GM20431 (cell line): ENCODE data around the gene SLC36A1.
"Not testable (repeated sequence)": the region's sequence is repeated elsewhere in the genome, so short reads cannot be mapped to it uniquely, and the experiment has no call there.

Experiments
- in situ Hi-C: fragments of 300-500 bp; cut with MseI, MboI; formaldehyde crosslinking; loops from one replicate; pipeline ENCODE4 v1.15.0; 2020; ENCODE audit warnings: low sequenced_read_pairs; ENCODE audit not compliant: unreplicated experiment

The SLC36A1 gene

DNA sequence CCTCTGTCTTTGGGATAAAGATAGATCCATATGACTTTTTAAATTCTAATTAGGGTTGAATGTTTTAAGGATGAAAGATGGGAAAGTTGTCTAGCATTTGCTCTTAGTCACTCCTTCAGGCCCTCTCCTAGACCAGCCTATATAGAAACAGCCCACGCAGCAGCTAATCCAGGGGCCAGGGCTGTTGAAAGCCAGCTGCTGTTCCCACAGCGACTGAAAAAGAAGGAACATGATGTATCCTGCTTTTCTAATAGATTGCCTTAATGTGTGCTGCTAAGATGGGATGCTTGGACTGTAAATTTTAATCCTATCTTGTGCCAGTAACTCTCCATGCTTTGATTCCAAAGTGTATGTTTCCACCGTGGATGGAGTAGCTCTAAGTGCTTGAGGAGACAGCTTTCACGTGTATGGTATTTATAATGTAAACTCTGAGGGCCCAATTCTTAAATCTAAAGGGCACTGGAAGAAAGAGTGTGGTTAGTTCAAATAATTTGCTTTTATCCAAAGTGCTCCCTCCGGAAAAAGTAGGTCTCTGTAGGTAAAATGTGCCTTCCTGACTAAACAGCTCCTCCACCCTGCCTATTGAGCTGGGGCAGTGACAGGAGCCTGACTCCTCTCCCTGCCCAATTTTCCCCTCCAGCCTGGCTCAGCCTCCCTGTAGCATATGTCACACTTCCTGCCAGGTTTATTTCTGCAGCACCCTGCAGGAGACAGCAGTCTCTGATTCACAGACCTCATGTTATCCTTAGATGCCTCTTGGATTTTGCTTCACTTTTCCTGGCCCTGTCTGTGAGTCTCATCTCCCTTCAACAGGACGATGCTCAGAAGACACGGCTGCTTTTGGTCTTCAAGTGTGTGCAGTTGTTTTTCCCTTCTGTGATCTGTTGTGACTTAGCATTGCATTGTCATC, 33.2 kb downstream of the SLC36A1 start:
- in situ Hi-C loops = no loop called here

DNA sequence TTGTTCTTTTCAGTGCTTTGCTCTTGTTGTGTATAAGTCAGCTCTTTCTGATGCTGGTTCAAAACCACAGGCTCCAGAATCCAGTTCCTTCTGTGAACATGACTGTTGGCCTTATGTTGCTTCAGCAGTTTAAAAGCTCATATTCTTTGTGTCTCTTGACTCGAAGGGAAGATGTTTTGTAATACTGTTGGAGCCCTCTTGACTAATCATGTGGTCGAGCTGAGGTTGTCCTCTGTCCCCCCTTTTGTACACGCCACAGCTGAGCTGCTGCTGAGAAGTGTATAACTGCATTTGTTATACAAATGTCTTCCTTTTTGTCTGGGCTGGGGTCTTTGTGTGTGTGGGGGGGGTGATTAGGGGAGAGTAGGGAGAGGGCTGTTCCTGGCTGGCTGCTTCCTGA, 35.8 kb downstream of the SLC36A1 start:
- in situ Hi-C loops = no loop called here

- in situ Hi-C loops = no loop called here
These were observed 36.2 kb downstream of the SLC36A1 start for GRCh38 chr5:151483647-151484046.

- in situ Hi-C loops = no loop called here
These were observed 40.1 kb downstream of the SLC36A1 start for GRCh38 chr5:151487544-151487943.

GRCh38 chr5:151490627-151491026, 43.2 kb downstream of the SLC36A1 start:
- in situ Hi-C loops = no loop called here

- in situ Hi-C loops = no loop called here
These were observed 43.7 kb downstream of the SLC36A1 start for GRCh38 chr5:151491062-151491461.

- in situ Hi-C loops = no loop called here
These were observed 45.3 kb downstream of the SLC36A1 start for GRCh38 chr5:151492729-151493128.

GRCh38 chr5:151493665-151494064, 46.3 kb downstream of the SLC36A1 start:
- in situ Hi-C loops = no loop called here

GRCh38 chr5:151495320-151495719, 47.9 kb downstream of the SLC36A1 start:
- in situ Hi-C loops = no loop called here

DNA sequence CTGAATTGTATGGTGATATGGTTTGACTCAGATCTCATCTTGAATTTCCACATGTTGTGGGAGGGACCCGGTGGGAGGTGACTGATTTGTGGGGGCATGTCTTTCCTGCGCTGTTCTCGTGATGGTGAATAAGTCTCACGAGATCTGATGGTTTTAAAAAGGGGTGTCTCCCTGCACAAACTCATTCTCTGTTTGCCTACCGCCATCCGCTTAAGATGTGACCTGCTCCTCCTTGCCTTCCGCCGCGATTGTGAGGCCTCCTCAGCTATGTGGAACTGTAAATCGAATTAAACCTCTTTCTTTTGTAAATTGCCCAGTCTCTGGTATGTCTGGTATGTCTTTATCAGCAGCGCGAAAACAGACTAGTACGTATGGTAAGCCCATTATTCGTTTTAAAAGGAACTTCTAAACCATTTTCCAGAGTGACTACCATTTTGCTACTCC, 48.7 kb downstream of the SLC36A1 start:
- in situ Hi-C loops = no loop called here

GRCh38 chr5:151497391-151498002, 50.1 kb downstream of the SLC36A1 start:
- in situ Hi-C loops = no loop called here

DNA sequence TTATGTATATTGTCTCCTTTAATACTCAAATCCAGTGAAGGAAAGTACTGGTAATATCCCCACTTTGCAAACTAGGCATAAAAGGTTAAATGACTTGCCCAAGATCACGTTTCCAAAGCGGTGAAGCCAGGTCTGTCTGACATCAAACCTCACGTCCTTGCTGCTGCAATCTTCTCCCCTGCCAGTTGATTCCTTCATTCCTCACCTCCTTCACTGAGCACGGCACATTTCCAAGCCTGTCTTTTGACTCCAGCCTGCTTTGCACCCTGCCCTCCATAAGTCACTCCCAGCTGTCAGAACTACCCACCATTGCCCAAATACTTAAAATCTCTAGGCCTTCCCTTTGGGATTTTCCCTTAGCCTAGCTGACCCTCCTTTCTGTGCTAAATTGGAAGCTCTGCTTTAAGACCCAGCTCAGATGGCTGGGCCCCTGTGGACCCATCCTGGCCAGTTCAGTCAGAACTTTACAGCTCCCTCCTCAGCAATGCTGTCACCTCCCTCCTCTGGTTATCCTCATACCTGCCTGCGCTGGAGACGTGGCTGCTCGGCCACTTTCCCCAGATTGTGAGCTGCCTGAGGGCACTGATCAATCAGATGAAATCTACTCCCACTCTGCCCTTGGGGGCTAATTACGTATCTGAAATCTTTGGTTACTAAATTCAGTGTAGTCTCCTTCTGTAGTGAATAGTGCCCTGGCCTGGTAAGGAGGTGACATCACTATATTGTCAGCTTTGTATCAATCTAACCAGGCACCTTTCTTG, 51.2 kb downstream of the SLC36A1 start:
- in situ Hi-C loops = no loop called here

- in situ Hi-C loops = no loop called here
These were observed 52.2 kb downstream of the SLC36A1 start for GRCh38 chr5:151499501-151500035.

DNA sequence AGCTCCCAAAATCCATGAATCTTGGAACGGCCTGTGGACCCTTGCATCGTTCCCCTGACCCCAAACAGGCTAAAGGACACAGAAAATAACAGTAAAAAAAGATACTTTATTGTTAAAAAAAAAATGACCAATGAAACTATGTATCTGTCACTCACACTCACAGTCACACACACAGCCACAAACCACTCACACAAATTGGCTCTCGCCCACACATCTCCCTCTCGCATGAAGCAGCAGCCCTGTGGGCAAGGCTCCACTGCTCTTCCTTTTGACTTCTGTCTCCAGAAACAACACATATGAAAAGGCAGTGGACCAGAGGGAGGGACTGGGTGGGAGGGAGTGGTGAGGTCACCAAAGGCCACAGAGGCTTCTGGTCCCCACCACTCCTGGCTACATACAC, 56.6 kb downstream of the SLC36A1 start:
- in situ Hi-C loops = no loop called here

GRCh38 chr5:151508308-151508707, 60.9 kb downstream of the SLC36A1 start:
- in situ Hi-C loops = not testable (repeated sequence)

DNA sequence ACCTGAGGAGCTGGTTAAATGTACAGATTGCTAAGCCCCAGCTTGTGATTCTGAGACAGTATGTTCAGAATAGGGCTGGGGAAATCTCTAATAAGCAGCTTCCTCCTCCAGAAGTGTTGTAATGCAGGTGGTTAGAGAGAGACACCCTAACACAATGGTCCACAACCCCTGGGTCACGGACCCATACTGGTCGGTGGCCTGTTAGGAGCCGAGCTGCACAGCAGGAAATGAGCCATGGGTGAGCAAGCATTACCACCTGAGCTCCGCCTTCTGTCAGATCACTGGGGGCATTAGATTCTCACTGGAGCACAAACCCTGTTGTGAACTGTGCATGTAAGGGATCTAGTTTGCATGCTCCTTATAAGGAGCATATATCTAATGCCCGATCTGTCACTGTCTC, 61.8 kb downstream of the SLC36A1 start:
- in situ Hi-C loops = no loop called here

GRCh38 chr5:151509836-151510235, 62.4 kb downstream of the SLC36A1 start:
- in situ Hi-C loops = no loop called here

DNA sequence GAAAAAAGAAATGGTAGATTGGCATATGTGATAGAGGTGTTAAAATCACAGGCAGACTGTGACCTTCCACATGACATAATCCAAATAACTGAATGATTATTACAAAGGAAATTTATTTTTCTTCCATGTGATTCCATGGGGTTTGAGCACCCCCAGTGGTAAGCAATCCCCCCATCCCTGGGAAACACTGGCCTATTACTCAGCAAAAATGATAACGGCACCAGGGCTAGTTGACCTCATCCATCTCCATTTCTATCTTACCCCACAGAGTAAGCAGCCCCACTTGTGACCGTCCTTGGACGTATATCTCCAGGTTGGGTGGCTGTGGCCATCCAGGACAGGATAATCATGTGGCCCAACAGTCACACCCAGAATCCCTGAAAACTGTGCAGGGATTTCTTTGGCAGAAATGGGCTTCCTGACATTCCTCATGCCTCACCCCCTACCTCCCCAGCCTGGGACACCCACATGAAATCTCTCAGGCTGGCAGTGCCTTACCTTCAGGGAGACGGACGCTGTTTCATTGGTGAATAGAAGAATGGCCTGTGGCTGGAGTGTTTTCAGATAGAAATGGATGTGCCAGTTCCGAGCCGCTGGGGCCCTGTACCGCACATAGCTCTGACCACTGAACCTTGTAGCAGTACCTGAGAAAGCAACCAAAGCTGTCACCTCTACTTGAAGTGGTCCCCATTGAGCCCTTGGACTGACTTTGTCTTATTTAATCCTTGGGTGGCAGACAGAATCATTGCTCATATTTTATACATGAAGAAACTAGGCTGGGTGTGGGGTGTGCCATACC, 69.9 kb downstream of the SLC36A1 start:
- in situ Hi-C loops = no loop called here

DNA sequence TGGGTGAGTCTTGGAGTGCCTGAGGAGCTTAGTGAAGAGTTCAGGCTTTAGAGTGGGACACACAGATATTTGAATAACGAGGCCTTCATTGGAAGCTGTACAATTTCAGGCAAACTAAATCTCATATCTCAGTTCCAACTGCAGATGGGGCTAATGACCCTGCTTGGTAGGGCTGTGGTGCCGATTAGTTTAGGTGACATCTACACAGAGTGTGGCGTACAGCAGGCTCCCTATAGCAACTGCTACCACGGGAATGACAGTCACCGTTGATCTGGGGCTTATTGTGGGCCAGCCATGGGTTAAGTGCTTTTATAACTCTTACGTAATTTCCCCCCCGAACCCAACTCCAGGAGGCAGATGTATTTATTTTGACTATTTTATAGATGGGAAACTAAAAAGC, 72.9 kb downstream of the SLC36A1 start:
- in situ Hi-C loops = no loop called here

DNA sequence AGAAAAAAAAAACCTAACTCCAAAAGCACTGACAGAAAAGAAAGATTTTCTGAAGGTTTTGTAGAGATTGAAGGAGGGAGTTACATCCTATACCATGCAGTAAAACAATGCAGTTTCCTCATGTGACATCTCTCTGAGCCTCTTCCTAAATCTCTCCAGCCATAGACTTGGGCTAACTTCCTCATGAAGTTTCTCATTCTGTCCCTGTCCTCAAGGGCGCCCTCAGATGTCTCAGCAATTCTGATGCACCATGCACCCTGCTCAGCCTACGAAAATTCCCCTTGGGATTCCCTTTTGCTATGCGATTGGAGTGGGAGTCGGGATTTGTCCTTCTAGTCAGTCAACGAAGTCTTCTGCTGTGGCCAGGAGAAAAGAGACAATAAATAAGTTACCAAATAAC, 74.8 kb downstream of the SLC36A1 start:
- in situ Hi-C loops = no loop called here
